Esophagus squamous epithelium (tissue), 4 donors: ENCODE measurements around the gene HES2.

Experiments
- CTCF ChIP-seq, 6 experiments: fragments of 450-650 bp in 4 of 6; fragments of 200-600 bp in 2 of 6; sonication (generic) in 2 of 6; IDR thresholded peaks; one replicate each; pipeline ENCODE4 v1.5.1; 2016 to 2019; ENCODE audit warnings: antibody characterized with exemption in 6 of 6, mild to moderate bottlenecking in 4 of 6, moderate library complexity in 4 of 6
- POLR2A ChIP-seq, 4 donors: fragments of 450-650 bp; IDR thresholded peaks; one replicate each; pipeline ENCODE4 v1.6.1; 2017; ENCODE audit warnings: antibody characterized with exemption in 4 of 4, mild to moderate bottlenecking in 4 of 4, moderate library complexity in 3 of 4

GRCh38 chr1:6421266-6421665 is 1.5 kb upstream of the HES2 start:
- TF ChIP-seq CTCF (IDR thresholded peaks at IDR 0.05) = no peak
- no peak for TF ChIP-seq POLR2A (IDR thresholded peaks at IDR 0.05)
